ENCODE data around the gene GPR135. TPM values are rescaled to one million over a fixed set of nuclear protein-coding genes. Genes with fewer than 3 reads are reported as not detected.

GPR135 gene
- total and polyA plus RNA-seq, 5 donors = 1.5 to 5.1 (median 4.8) TPM

DNA sequence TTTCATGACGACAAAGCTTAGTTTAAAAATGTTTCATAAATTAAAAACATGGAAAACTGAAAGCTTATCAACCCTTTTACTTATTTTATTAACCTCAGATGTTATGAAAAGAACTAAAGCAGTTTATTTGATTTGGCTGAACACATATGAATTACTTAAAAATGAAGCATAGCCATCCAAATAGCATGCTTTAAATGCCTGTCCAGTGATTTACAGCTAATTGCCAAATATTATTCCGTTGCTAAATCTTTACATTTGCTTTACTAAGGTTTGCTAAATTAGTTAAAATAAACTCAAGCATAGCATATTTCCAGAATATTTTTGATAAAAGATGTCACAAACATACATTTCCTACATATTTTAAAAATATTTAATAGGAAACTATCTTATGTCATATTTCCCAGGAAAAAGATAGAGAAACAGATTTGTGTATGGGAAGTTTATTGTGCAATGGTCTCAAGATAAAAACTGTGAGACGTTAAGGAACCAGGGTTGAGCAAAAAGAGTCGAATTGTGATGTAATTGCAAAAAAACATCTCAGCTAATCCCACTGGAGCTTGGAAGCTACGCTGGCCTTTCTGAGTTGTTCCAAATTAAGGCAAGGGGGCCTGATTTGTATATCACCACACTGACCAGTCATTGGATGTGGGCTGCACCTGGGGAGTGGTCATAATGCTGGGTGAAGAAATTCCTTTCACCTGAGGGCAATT lies 25.8 kb downstream of the GPR135 start:
- H3K4me1 ChIP-seq (ENCODE audit: control insufficient read depth, insufficient read depth, low read length) = peaks cover 5% of the 10 kb centered on the region
- H3K27ac ChIP-seq (ENCODE audit: low read length) = peak overlapping the region; percentile 52
- no peaks in the 10 kb centered on the region for H3K27me3 ChIP-seq (ENCODE audit: control insufficient read depth, insufficient read depth)
- H3K9me3 ChIP-seq (ENCODE audit: control insufficient read depth, low read length) = no peaks in the 10 kb centered on the region
- DNase-seq = peak in 2 of 3 donors; percentile 28 to 66
- H3K4me3 ChIP-seq (ENCODE audit: low read length) = no peak overlapping the region
- peak; percentile 74 to 84 for ATAC-seq
- intact Hi-C loops (cut with DNase I) = loop anchor here in 1 of 4 donors (10.0 kb wide), 1 partner anchor 95 kb away; no protein-coding TSS in a partner anchor
- 54% methylated on average over 5 of the region's 5 CpGs for WGBS

DNA sequence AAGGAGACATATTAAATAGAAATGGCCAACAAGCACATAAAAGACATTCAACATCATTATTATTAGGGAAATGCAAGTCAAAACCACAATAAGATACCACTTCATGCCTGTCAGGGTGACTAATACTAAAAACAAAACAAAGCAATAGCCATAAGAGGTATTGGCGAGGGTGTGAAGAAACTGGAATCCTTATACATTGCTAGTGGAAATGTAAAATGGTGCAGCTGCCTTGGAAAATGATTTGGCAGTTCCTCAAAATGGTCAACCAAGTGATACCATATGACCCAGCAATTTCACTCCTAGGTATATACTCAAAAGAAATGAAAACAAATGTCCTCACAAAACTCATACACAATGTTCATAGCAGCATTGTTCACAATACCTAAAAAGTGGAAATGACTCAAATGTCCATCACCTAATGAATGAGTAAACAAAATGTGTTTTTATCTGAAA lies 27.0 kb downstream of the GPR135 start:
- peaks cover 5% of the 10 kb centered on the region for H3K4me1 ChIP-seq (ENCODE audit: control insufficient read depth, insufficient read depth, low read length)
- intact Hi-C loops (cut with DNase I) = loop anchor here in 1 of 4 donors (10.0 kb wide), 1 partner anchor 93 kb away; no protein-coding TSS in a partner anchor
- no peak overlapping the region for H3K4me3 ChIP-seq (ENCODE audit: low read length)
- WGBS = 82% methylated on average over 1 of the region's 1 CpG
- ATAC-seq = no peak
- H3K27me3 ChIP-seq (ENCODE audit: control insufficient read depth, insufficient read depth) = no peaks in the 10 kb centered on the region
- DNase-seq = no peak
- H3K9me3 ChIP-seq (ENCODE audit: control insufficient read depth, low read length) = no peaks in the 10 kb centered on the region
- H3K27ac ChIP-seq (ENCODE audit: low read length) = no peak overlapping the region

DNA sequence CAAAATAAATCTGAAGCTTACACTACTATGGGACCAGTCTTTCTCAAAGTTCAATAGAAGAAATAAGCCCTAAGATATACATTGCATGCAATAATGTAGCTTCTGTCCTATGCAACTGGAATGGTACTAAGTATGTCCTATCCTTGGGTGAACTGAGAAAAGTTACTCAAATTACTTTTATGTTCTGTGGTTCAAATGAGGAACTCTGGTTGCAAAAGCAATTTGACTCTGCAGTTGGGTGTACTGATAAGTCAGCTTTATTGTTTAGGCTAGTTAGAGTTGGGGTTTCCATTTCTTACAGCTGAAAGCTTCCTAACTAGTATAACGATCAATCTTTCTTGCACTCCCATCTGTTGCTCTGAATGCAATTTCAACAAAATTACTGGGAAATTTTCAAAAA lies 29.2 kb downstream of the GPR135 start:
- ATAC-seq (no peak), DNase-seq (no peak)
- H3K4me3 ChIP-seq (ENCODE audit: low read length) = no peak overlapping the region
- no peak overlapping the region for H3K27ac ChIP-seq (ENCODE audit: low read length)
- intact Hi-C loops (cut with DNase I) = loop anchor here in 1 of 4 donors (10.0 kb wide), 1 partner anchor 91 kb away; no protein-coding TSS in a partner anchor
- H3K27me3 ChIP-seq (ENCODE audit: control insufficient read depth, insufficient read depth) = no peaks in the 10 kb centered on the region
- H3K9me3 ChIP-seq (ENCODE audit: control insufficient read depth, low read length) = no peaks in the 10 kb centered on the region
- peaks cover 5% of the 10 kb centered on the region for H3K4me1 ChIP-seq (ENCODE audit: control insufficient read depth, insufficient read depth, low read length)
- WGBS = 79% methylated on average over 1 of the region's 1 CpG

DNA sequence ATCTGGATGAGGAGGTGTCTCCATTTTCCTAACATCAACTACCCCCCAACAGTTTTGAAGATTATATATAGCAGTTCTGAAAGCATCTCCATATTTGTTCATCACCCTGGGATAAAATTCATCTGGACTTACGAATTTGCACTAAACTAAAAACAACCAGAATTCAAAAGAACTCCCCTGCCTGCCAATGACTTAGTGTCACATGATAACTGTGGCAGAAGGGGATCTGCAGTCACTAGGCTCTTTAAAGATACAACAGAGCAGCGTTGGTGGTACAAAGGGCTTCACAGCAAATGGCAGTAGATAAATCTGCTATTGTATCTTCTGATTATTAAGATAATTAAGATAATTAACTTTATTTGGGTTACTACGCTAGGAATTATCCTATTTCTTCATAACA lies 30.1 kb downstream of the GPR135 start:
- ATAC-seq = no peak
- Histone ChIP-seq H3K27ac (ENCODE audit: low read length) (no peak overlapping the region), H3K9me3 (ENCODE audit: control insufficient read depth, low read length) (no peaks in the 10 kb centered on the region), H3K4me3 (ENCODE audit: low read length) (no peak overlapping the region), H3K27me3 (ENCODE audit: control insufficient read depth, insufficient read depth) (no peaks in the 10 kb centered on the region), H3K4me1 (ENCODE audit: control insufficient read depth, insufficient read depth, low read length) (peaks cover 2% of the 10 kb centered on the region)
- DNase-seq = no peak
- intact Hi-C loops (cut with DNase I) = loop anchor here in 1 of 4 donors (10.0 kb wide), 1 partner anchor 90 kb away; no protein-coding TSS in a partner anchor
- 59% methylated on average over 3 of the region's 3 CpGs for WGBS

DNA sequence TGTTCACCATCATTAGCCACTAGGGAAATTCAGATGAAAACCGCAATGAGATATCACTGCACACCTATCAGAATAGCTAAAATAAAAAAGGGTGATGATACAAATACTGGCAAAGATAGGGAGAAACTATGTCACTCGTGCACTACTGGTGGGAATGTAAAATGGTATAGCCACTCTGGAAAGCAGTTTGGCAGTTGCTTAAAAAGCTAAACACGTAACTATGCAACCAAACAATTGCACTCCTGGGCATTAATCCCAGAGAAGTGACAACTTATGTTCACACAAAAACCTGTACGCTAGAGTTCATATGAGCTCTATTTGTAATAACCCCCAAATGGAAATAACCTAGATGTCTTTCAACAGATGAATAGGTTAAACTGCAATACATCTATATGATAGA lies 35.4 kb downstream of the GPR135 start:
- DNase-seq (no peak), ATAC-seq (peak in 1 of 2 donors; percentile 11)
- Histone ChIP-seq H3K27me3 (ENCODE audit: control insufficient read depth, insufficient read depth) (no peaks in the 10 kb centered on the region), H3K9me3 (ENCODE audit: control insufficient read depth, low read length) (no peaks in the 10 kb centered on the region), H3K4me1 (ENCODE audit: control insufficient read depth, insufficient read depth, low read length) (peaks cover 15% of the 10 kb centered on the region), H3K27ac (ENCODE audit: low read length) (no peak overlapping the region), H3K4me3 (ENCODE audit: low read length) (no peak overlapping the region)
- 57% methylated on average over 4 of the region's 4 CpGs for WGBS
- intact Hi-C loops (cut with DNase I) = loop anchor here in 2 of 4 donors (10.0 kb wide), 5 partner anchors 55 to 245 kb away; partner anchors contain the start of gene DAAM1 (in 1 of the 2)

DNA sequence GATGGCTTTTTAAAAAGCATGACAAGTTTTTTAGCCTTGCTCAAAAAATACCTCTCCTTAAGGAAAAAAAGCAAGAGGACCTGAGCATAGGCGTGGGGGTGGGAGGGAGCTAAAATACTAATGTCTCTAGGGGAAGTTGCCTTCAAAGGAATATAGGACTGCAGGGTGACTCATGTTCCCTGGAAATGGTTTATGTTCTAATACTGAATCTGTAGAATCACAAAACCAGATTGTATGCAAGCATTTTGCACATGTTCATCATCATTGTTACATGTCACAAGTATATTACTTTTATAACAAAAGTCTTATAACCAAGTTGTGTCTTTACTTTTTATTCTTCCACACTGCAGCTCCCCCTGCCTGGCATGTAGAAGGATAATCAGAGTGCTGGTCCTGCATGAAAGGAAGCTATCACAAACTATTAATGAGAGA lies 36.6 kb downstream of the GPR135 start:
- peak in 1 of 2 donors; percentile 8 for ATAC-seq
- peaks cover 18% of the 10 kb centered on the region for H3K4me1 ChIP-seq (ENCODE audit: control insufficient read depth, insufficient read depth, low read length)
- 52% methylated on average over 1 of the region's 1 CpG for WGBS
- no peaks in the 10 kb centered on the region for H3K27me3 ChIP-seq (ENCODE audit: control insufficient read depth, insufficient read depth)
- no peak overlapping the region for H3K4me3 ChIP-seq (ENCODE audit: low read length)
- intact Hi-C loops (cut with DNase I) = loop anchor here in 2 of 4 donors (10.0 kb wide), 4 partner anchors 54 to 244 kb away; partner anchors contain the start of gene DAAM1 (in 1 of the 2)
- no peak for DNase-seq
- H3K9me3 ChIP-seq (ENCODE audit: control insufficient read depth, low read length) = no peaks in the 10 kb centered on the region
- H3K27ac ChIP-seq (ENCODE audit: low read length) = peak overlapping the region; percentile 95

DNA sequence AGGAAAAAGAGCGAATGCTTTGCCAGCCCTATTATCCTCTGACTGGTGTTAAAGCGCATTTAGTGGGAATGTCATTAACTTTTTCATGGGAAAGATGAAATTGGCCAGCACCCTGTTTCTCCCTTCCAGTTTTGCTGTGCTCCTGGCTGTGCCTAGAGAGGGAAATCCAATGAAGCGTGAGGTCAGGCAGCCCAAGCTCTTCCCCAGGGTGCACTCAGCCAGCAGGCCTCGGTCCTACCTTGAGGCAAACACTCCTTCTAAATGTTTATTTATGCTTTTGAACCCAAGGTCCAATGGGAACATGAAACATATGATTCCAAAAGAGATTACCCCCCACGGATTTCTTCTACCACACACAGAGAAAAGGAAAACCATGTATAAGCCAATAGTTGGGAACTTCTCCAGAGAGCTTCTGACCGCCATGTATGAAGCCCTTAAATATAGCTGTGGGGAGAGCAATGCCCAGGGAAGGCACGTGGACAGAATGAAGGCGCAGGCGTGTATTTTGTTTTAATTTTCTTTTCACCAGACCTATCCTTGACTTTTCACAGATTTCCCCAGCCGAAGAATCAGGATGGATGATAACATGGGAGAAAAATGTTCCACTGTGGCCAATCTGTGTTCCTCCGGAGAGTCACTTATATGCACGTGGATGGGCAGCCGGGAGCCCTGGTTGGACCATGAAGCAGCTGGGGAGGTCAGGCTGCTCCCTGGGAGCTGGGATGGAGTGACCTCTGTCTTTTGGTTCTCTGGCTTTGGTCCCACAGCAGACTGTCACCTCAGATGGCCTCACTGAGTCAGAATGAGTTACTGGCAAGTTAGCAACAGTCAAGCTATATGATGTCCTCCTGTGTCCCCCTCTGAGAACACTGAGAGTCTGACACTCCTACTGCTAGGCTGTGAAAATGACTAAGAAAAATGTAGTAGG lies 37.3 kb downstream of the GPR135 start:
- DNase-seq (peak; percentile 77 to 86 (median 82)), ATAC-seq (peak; percentile 77 to 85)
- WGBS = 51% methylated on average over 13 of the region's 13 CpGs
- H3K4me1 ChIP-seq (ENCODE audit: control insufficient read depth, insufficient read depth, low read length) = peaks cover 18% of the 10 kb centered on the region
- intact Hi-C loops (cut with DNase I) = loop anchor here in 2 of 4 donors (10.0 kb wide), 4 partner anchors 53 to 243 kb away; partner anchors contain the start of gene DAAM1 (in 1 of the 2)
- H3K27me3 ChIP-seq (ENCODE audit: control insufficient read depth, insufficient read depth) = no peaks in the 10 kb centered on the region
- no peaks in the 10 kb centered on the region for H3K9me3 ChIP-seq (ENCODE audit: control insufficient read depth, low read length)
- H3K27ac ChIP-seq (ENCODE audit: low read length) = peak overlapping the region; percentile 95
- no peak overlapping the region for H3K4me3 ChIP-seq (ENCODE audit: low read length)

DNA sequence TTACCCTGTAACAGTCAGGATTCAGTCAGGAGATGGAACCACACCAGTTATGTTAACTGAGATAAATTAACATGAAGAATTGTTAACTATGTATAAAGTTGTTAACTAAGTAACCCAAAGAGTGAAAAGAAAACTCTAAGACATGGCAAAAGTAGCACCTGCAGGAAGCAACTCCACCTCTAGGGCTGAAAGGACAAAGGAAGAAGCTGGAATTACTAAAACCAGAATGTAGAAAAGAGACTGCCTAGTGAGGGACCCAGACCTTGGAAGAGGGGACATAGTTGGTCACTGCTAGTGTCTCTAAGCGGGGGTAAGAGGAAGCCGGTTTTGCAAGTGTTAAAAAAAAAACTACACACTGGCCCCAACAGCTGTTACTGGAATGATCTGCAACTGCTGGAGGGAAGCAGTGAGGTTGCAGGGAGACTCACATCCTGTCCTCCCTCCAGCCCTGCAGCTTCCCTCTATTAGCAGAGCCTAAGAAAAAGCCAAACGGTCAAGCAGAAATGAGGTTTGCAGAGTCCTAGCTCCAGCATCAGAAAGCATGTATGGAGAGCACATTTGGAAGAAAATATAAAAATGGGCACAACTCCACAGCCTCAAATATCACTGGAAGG lies 39.8 kb downstream of the GPR135 start:
- DNase-seq (peak in 1 of 3 donors; percentile 31), ATAC-seq (peak; percentile 56 to 61)
- 35% methylated on average over 3 of the region's 3 CpGs for WGBS
- intact Hi-C loops (cut with DNase I) = loop anchor here in 2 of 4 donors (10.0 kb wide), 4 partner anchors 51 to 241 kb away; partner anchors contain the start of gene DAAM1 (in 1 of the 2)
- H3K9me3 ChIP-seq (ENCODE audit: control insufficient read depth, low read length) = no peaks in the 10 kb centered on the region
- peaks cover 21% of the 10 kb centered on the region for H3K4me1 ChIP-seq (ENCODE audit: control insufficient read depth, insufficient read depth, low read length)
- H3K4me3 ChIP-seq (ENCODE audit: low read length) = no peak overlapping the region
- H3K27me3 ChIP-seq (ENCODE audit: control insufficient read depth, insufficient read depth) = no peaks in the 10 kb centered on the region
- H3K27ac ChIP-seq (ENCODE audit: low read length) = peak overlapping the region; percentile 68

DNA sequence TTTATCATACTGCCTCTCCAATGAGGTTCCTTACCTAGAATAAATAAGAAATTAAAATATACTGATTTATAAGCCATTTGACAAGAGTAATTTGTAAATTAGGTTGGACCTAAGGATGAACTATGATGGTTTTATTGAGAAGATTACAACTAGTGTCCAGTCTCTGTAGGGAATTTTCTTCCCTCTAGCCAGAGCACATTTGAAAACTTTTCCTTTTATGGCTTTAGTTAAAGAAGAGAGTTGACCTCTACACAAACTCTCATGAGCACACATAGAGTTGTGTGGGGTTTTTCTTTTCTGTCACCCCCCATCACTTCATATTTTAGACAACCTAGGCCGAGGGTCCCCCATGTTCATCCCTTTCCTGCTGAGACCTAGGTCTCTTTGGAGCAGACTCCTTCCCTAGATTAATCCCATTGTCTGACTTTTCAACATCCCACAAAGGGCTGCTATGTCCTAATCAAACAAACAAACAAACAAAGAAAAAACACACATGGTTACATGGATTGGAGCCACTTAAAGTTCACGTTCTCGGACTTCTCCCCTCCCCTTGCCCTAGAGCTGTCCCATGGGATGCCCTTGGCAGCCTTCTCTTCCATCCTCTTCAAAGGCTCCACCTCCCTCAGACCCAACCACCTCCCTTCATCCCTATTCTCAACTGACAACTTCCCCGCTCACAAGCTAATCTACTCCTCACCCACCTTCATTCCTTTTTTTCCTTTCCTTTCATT lies 40.7 kb downstream of the GPR135 start:
- DNase-seq (peak; percentile 81 to 91 (median 90)), ATAC-seq (peak; percentile 74 to 82)
- Histone ChIP-seq H3K27ac (ENCODE audit: low read length) (peak overlapping the region; percentile 67), H3K4me1 (ENCODE audit: control insufficient read depth, insufficient read depth, low read length) (peaks cover 21% of the 10 kb centered on the region), H3K4me3 (ENCODE audit: low read length) (no peak overlapping the region), H3K27me3 (ENCODE audit: control insufficient read depth, insufficient read depth) (no peaks in the 10 kb centered on the region), H3K9me3 (ENCODE audit: control insufficient read depth, low read length) (no peaks in the 10 kb centered on the region)
- intact Hi-C loops (cut with DNase I) = loop anchor here in 2 of 4 donors (10.0 kb wide), 4 partner anchors 50 to 240 kb away; partner anchors contain the start of gene DAAM1 (in 1 of the 2)
- 20% methylated on average over 4 of the region's 4 CpGs for WGBS
